K562 (cell line): Measurements from ENCODE around the gene NKAIN4. TPM values are rescaled to one million over a fixed set of nuclear protein-coding genes. Genes with fewer than 3 reads are reported as not detected.
A peak's percentile ranks its signal among the peaks of the same experiment; 100 is the strongest.

ENCODE experiments used
- BRD9 ChIP-seq: fragments of 450-650 bp; IDR thresholded peaks from 2 replicates; pipeline ENCODE4 v1.6.1; 2018; ENCODE audit warnings: low read depth; ENCODE audit not compliant: partially characterized antibody
- CUX1 ChIP-seq: fragments of 200-800 bp; sonication (Bioruptor generic); IDR thresholded peaks from 2 replicates; pipeline ENCODE4 v1.6.1; 2016; ENCODE audit warnings: missing genetic modification characterization, missing compliant biosample characterization
- FOXO4 ChIP-seq: fragments of 450-650 bp; formaldehyde crosslinking; IDR thresholded peaks from 2 replicates; pipeline ENCODE4 v1.4.0; 2020; ENCODE audit warnings: mild to moderate bottlenecking, moderate library complexity
- ILF3 ChIP-seq: fragments of 450-650 bp; IDR thresholded peaks from 2 replicates; pipeline ENCODE4 v1.6.1; 2018; ENCODE audit warnings: antibody characterized with exemption, mild to moderate bottlenecking, moderate library complexity, borderline replicate concordance
- MECOM ChIP-seq: fragments of 250-450 bp; sonication (Bioruptor Pico); IDR thresholded peaks from 2 replicates; pipeline ENCODE4 v1.8.0; 2022; ENCODE audit warnings: inconsistent platforms
- MNT ChIP-seq, 2 experiments: fragments of 450-650 bp; conservative IDR thresholded peaks; 2 replicates each; pipeline ENCODE4 v1.6.1; 2017; ENCODE audit warnings: mild to moderate bottlenecking in 2 of 2, moderate library complexity in 2 of 2
- NFIX ChIP-seq: fragments of 250-450 bp; sonication (Bioruptor Pico); IDR thresholded peaks from 2 replicates; pipeline ENCODE4 v1.4.0; 2020; ENCODE audit warnings: low read depth, mild to moderate bottlenecking, moderate library complexity
- NR4A1 ChIP-seq, 2 experiments: fragments of 250-450 bp in 1 of 2; fragments of 450-650 bp in 1 of 2; sonication (Bioruptor Pico) in 1 of 2; IDR thresholded peaks; 2 replicates each; pipeline versions ENCODE4 v1.4.0 to v1.6.1; 2016 to 2020; ENCODE audit warnings: mild to moderate bottlenecking in 2 of 2, missing compliant biosample characterization in 1 of 2, missing genetic modification characterization in 1 of 2, moderate library complexity in 1 of 2
- POLR2AphosphoS2 ChIP-seq: IDR thresholded peaks from 2 replicates; pipeline ENCODE4 v1.6.1; 2012; ENCODE audit warnings: low read length, improper control_type of control experiment
- RBM14 ChIP-seq: fragments of 200-400 bp; formaldehyde crosslinking; IDR thresholded peaks from 2 replicates; pipeline ENCODE4 v1.6.1; 2018; ENCODE audit warnings: low read depth, mild to moderate bottlenecking, low read length, moderate library complexity, borderline replicate concordance; ENCODE audit not compliant: insufficient read depth
- RCOR1 ChIP-seq, 2 experiments: IDR thresholded peaks; 2 replicates each; pipeline ENCODE4 v1.6.1; 2012; ENCODE audit warnings: low read depth in 2 of 2, low read length in 2 of 2, borderline replicate concordance in 1 of 2, improper control_type of control experiment in 1 of 2
- RFX7 ChIP-seq: fragments of 250-450 bp; sonication (Bioruptor Pico); IDR thresholded peaks from 2 replicates; pipeline ENCODE4 v1.5.1; 2021; ENCODE audit warnings: mild to moderate bottlenecking
- RUNX1 ChIP-seq: sonication (generic); IDR thresholded peaks from 2 replicates; pipeline ENCODE4 v1.6.1; 2016; ENCODE audit warnings: antibody characterized with exemption, low read depth
- SAFB ChIP-seq: fragments of 200-400 bp; formaldehyde crosslinking; IDR thresholded peaks from 2 replicates; pipeline ENCODE4 v1.6.1; 2017; ENCODE audit warnings: low read depth, low read length, borderline replicate concordance
- SETDB1 ChIP-seq: IDR thresholded peaks from one replicate; pipeline ENCODE4 v1.6.1; 2012; ENCODE audit warnings: low read length, control low read depth, inconsistent platforms
- SREBF2 ChIP-seq: sonication (generic); formaldehyde crosslinking; IDR thresholded peaks from 2 replicates; pipeline ENCODE4 v1.4.0; 2020; ENCODE audit warnings: mild to moderate bottlenecking, missing genetic modification reagents
- U2AF2 ChIP-seq: fragments of 200-400 bp; formaldehyde crosslinking; optimal IDR thresholded peaks from 2 replicates; pipeline ENCODE3; 2017; ENCODE audit warnings: low read depth, mild to moderate bottlenecking, low read length
- ZFX ChIP-seq: sonication (generic); formaldehyde crosslinking; IDR thresholded peaks from 2 replicates; pipeline ENCODE4 v1.8.0; 2022; ENCODE audit warnings: mild to moderate bottlenecking, missing genetic modification reagents, moderate library complexity
- ZNF175 ChIP-seq: fragments of 200-800 bp; sonication (Bioruptor generic); IDR thresholded peaks from 2 replicates; pipeline ENCODE4 v1.6.1; 2016; ENCODE audit warnings: low read depth, mild to moderate bottlenecking, missing genetic modification characterization, missing compliant biosample characterization
- polyA plus RNA-seq, 8 experiments: library from polyadenylated mRNA; depleted of rRNA in 4 of 8; stranded (reverse) in 5 of 8; unstranded in 3 of 8; fragments of >200 nt; fragmentation: Nextera tagmentation in 2 of 8; fragmentation: Illumina TruSeq in 1 of 8; extraction: Ambion mirVana in 2 of 8; extraction: Trizol in 1 of 8; gene quantifications; 2 replicates each; pipeline versions ENCODE4 v1.2.1 to v1.2.3, GENCODE V29; 2011 to 2014; ENCODE audit warnings: inconsistent platforms in 1 of 8, missing spikeins in 1 of 8
- total RNA-seq, 7 experiments: library from RNA; depleted of rRNA in 6 of 7; stranded (reverse); fragments of >200 nt in 6 of 7; fragmentation: Illumina TruSeq in 2 of 7; extraction: Trizol in 2 of 7; gene quantifications; 2 replicates each; pipeline versions ENCODE4 v1.2.1 to v1.2.3, GENCODE V29; 2011 to 2021; ENCODE audit warnings: low replicate concordance in 1 of 7

Gene NKAIN4
- total and polyA plus RNA-seq, 9 of the 15 experiments (the other 6 are each of a cell fraction or from before 2014, with no cell fraction given), result not detected

- no peak for TF ChIP-seq CUX1 (CRISPR knock-in tag)
- no peak for TF ChIP-seq RFX7
- no peak for TF ChIP-seq ZNF175
- TF ChIP-seq RUNX1, result no peak
- TF ChIP-seq SETDB1, result no peak
- no peak for TF ChIP-seq U2AF2
- no peak for TF ChIP-seq RCOR1 (IDR thresholded peaks at IDR 0.05; ENCODE audit: borderline replicate concordance in 1 of 2, low read depth in 2 of 2, low read length in 2 of 2)
- TF ChIP-seq MNT (conservative IDR thresholded peaks at IDR 0.05), result peak in 1 of 2 experiments; percentile 74; a peak in 2 of 4 replicates
- no peak for TF ChIP-seq BRD9
- TF ChIP-seq SREBF2 (CRISPR knock-in tag), result no peak
- no peak for TF ChIP-seq SAFB
- no peak for TF ChIP-seq NFIX
- TF ChIP-seq ILF3, result no peak
- no peak for TF ChIP-seq FOXO4 (CRISPR knock-in tag)
- no peak for TF ChIP-seq RBM14
- peak; percentile 74 for TF ChIP-seq ZFX (CRISPR knock-in tag)
- TF ChIP-seq POLR2AphosphoS2, result no peak
- TF ChIP-seq MECOM (CRISPR knock-in tag), result no peak
- TF ChIP-seq NR4A1 (CRISPR knock-in tag; IDR thresholded peaks at IDR 0.05), result no peak
- TF ChIP-seq NR4A1 (tag; IDR thresholded peaks at IDR 0.05), result no peak
Observed at GRCh38 chr20:63272105-63273058, 18.1 kb upstream of the NKAIN4 start, which contains the start of gene ARFGAP1 (continued).
